ENCODE data around the gene FANCC. TPM values are rescaled to one million over a fixed set of nuclear protein-coding genes. Genes with fewer than 3 reads are reported as not detected.
A peak's percentile ranks its signal among the peaks of the same experiment; 100 is the strongest.

FANCC gene
- total RNA-seq, 1 donor from 2014 or later = 22.9 TPM

DNA sequence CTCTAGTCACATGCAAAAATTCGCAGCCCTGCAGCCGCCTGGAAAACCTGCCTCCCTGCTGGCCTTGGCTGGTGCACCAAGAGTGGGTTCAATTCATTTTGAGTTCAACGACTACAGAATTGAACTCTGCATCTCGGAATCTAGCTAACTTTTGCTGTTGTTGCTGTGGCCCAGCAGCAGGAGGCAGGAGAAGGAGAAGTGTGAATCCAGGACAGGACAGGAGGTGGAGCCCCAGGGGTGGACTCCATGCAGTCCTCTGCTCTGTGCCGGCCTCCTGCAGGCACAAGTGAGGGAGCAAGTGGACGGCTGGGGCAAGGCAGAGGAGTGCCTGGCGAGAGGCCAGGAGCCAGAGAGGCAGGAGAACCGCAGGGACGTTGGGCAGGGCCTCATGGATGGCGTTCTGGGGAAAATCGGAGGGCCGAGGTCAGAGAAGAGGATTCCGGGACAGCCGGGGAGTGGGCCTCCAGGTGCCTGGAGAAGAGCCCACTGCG lies 214.2 kb downstream of the FANCC start:
- no peak overlapping the region for H3K4me3 Mint-ChIP-seq (ENCODE audit: unreplicated experiment)
- peaks cover 8% of the 10 kb centered on the region for H3K9me3 Mint-ChIP-seq (ENCODE audit: unreplicated experiment)
- no peak for DNase-seq
- peaks cover 44% of the 10 kb centered on the region for H3K4me1 Mint-ChIP-seq (ENCODE audit: low read depth, unreplicated experiment)
- peaks cover 8% of the 10 kb centered on the region for H3K27me3 Mint-ChIP-seq (ENCODE audit: unreplicated experiment)
- peaks cover 4% of the 10 kb centered on the region for H3K36me3 Mint-ChIP-seq (ENCODE audit: unreplicated experiment)
- peak; percentile 0 for TF ChIP-seq CTCF (IDR thresholded peaks at IDR 0.05; ENCODE audit: partially characterized antibody, unreplicated experiment)
- peak overlapping the region; percentile 77 for H3K27ac Mint-ChIP-seq (ENCODE audit: unreplicated experiment)

DNA sequence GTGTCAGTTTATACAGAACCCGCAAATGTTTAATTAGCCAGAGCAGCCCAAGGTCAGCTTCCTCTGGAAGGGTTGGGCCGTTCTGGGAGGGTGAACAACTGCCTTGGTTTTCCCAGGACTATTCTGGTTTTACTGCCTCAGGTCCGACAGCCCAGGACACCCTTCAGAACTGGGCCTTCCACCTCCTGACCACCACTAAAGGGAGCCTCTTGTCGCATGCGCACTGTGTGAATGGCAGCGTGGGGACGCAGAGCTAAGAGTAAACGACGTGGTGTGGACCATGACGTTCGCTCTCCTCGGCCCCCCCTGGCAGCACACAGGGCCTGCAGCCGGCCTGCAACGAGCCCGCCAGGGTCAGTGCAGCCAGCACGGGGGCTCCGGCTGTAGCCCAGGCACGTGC lies 214.9 kb downstream of the FANCC start:
- Mint-ChIP-seq H3K4me1 (ENCODE audit: low read depth, unreplicated experiment) (peaks cover 44% of the 10 kb centered on the region), H3K27me3 (ENCODE audit: unreplicated experiment) (peaks cover 8% of the 10 kb centered on the region), H3K36me3 (ENCODE audit: unreplicated experiment) (peaks cover 4% of the 10 kb centered on the region), H3K9me3 (ENCODE audit: unreplicated experiment) (peaks cover 8% of the 10 kb centered on the region), H3K4me3 (ENCODE audit: unreplicated experiment) (no peak overlapping the region), H3K27ac (ENCODE audit: unreplicated experiment) (no peak overlapping the region)
- peak; percentile 8 for TF ChIP-seq CTCF (IDR thresholded peaks at IDR 0.05; ENCODE audit: partially characterized antibody, unreplicated experiment)
- DNase-seq = no peak

DNA sequence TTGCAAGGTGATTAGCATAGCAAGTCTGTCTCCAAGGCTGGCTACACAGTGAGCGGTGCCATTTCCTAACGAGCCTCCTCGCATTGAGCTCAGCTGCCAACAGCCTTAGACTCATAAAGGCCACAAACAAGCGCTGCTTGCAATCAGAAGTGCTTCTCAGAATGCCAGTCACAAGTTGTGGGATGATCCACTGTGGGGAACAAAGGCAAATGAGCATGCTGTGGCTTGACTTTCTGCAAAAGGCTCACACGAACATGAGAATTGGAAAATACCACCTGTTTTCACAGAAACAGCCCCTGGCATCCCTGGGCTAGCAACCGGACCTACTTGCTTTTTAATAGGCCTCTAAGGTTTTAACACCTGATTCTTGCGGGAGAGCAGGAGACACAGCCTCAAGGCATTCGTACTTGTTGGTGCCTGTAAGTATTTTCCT lies 215.5 kb downstream of the FANCC start:
- H3K4me1 Mint-ChIP-seq (ENCODE audit: low read depth, unreplicated experiment) = peaks cover 43% of the 10 kb centered on the region
- TF ChIP-seq CTCF (IDR thresholded peaks at IDR 0.05; ENCODE audit: partially characterized antibody, unreplicated experiment) = no peak
- DNase-seq = no peak
- peaks cover 8% of the 10 kb centered on the region for H3K9me3 Mint-ChIP-seq (ENCODE audit: unreplicated experiment)
- no peak overlapping the region for H3K4me3 Mint-ChIP-seq (ENCODE audit: unreplicated experiment)
- H3K27me3 Mint-ChIP-seq (ENCODE audit: unreplicated experiment) = peaks cover 8% of the 10 kb centered on the region
- no peak overlapping the region for H3K27ac Mint-ChIP-seq (ENCODE audit: unreplicated experiment)
- H3K36me3 Mint-ChIP-seq (ENCODE audit: unreplicated experiment) = peaks cover 4% of the 10 kb centered on the region

- TF ChIP-seq CTCF (IDR thresholded peaks at IDR 0.05; ENCODE audit: partially characterized antibody, unreplicated experiment) = no peak
- Mint-ChIP-seq H3K27ac (ENCODE audit: unreplicated experiment) (peak overlapping the region; percentile 39), H3K4me3 (ENCODE audit: unreplicated experiment) (no peak overlapping the region), H3K36me3 (ENCODE audit: unreplicated experiment) (peaks cover 4% of the 10 kb centered on the region), H3K27me3 (ENCODE audit: unreplicated experiment) (peaks cover 8% of the 10 kb centered on the region), H3K4me1 (ENCODE audit: low read depth, unreplicated experiment) (peaks cover 42% of the 10 kb centered on the region), H3K9me3 (ENCODE audit: unreplicated experiment) (peaks cover 8% of the 10 kb centered on the region)
- DNase-seq = no peak
Observed at GRCh38 chr9:95101326-95101725, 216.2 kb downstream of the FANCC start.

GRCh38 chr9:95100071-95100627 lies 217.4 kb downstream of the FANCC start:
- peaks cover 8% of the 10 kb centered on the region for H3K9me3 Mint-ChIP-seq (ENCODE audit: unreplicated experiment)
- TF ChIP-seq CTCF (IDR thresholded peaks at IDR 0.05; ENCODE audit: partially characterized antibody, unreplicated experiment) = no peak
- peaks cover 6% of the 10 kb centered on the region for H3K27me3 Mint-ChIP-seq (ENCODE audit: unreplicated experiment)
- no peak overlapping the region for H3K4me3 Mint-ChIP-seq (ENCODE audit: unreplicated experiment)
- no peak overlapping the region for H3K27ac Mint-ChIP-seq (ENCODE audit: unreplicated experiment)
- no peak for DNase-seq
- no peaks in the 10 kb centered on the region for H3K36me3 Mint-ChIP-seq (ENCODE audit: unreplicated experiment)
- peaks cover 41% of the 10 kb centered on the region for H3K4me1 Mint-ChIP-seq (ENCODE audit: low read depth, unreplicated experiment)
